Measurements from ENCODE around the gene ATP4B. TPM values are rescaled to one million over a fixed set of nuclear protein-coding genes. Genes with fewer than 3 reads are reported as not detected.

ATP4B gene
- total and polyA plus RNA-seq, 2 donors from 2014 or later, result 0.16 to 0.45 TPM

GRCh38 chr13:113645329-113645728, 12.7 kb downstream of the ATP4B start:
- Histone ChIP-seq H3K36me3 (ENCODE audit: control insufficient read depth in 2 of 3, insufficient read depth in 3 of 3, low read length in 3 of 3) (peaks cover 0 to 3% (median 0%) of the 10 kb centered on the region in 3 donors), H3K27ac (ENCODE audit: low read depth in 2 of 2, low read length in 2 of 2) (no peak overlapping the region), H3K4me3 (ENCODE audit: low read length in 3 of 3) (no peak overlapping the region), H3K9ac (ENCODE audit: low read length in 3 of 3) (no peak overlapping the region), H3K4me1 (ENCODE audit: control insufficient read depth in 2 of 3, insufficient read depth in 2 of 3, low read depth in 1 of 3, low read length in 3 of 3) (peaks cover 5 to 12% (median 9%) of the 10 kb centered on the region in 3 donors), H3K9me3 (ENCODE audit: control insufficient read depth in 2 of 3, insufficient read depth in 1 of 3, low read length in 3 of 3) (no peaks in the 10 kb centered on the region), H3K27me3 (ENCODE audit: control insufficient read depth, insufficient read depth, low read length) (no peaks in the 10 kb centered on the region)
- TF ChIP-seq CTCF (IDR thresholded peaks at IDR 0.05; ENCODE audit: borderline replicate concordance, extremely low read depth, insufficient read depth), result no peak
- FAIRE-seq (no peak), DNase-seq (no peak)
- intact Hi-C loops (cut with DNase I), result no loop called here

DNA sequence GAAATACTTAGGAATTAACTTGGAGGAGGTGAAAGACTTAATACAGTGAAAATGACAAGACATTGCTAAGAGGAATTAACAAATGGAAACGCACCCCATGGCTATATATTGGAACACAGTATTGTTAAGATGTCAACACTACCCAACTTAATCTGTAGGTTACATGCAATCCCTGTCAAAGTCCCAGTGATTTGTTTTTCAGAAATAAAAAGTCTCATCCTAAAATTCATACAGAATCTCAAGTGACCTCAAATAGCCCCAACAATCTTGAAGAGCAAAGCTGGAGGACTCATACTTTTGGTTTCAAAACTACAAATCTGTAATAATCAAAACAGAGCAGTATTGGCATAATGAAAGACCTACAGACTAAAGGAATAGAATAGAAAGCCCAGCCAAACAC, 13.2 kb downstream of the ATP4B start:
- TF ChIP-seq CTCF (IDR thresholded peaks at IDR 0.05; ENCODE audit: borderline replicate concordance, extremely low read depth, insufficient read depth), result no peak
- Histone ChIP-seq H3K27ac (ENCODE audit: low read depth in 2 of 2, low read length in 2 of 2) (no peak overlapping the region), H3K27me3 (ENCODE audit: control insufficient read depth, insufficient read depth, low read length) (no peaks in the 10 kb centered on the region), H3K9me3 (ENCODE audit: control insufficient read depth in 2 of 3, insufficient read depth in 1 of 3, low read length in 3 of 3) (no peaks in the 10 kb centered on the region), H3K36me3 (ENCODE audit: control insufficient read depth in 2 of 3, insufficient read depth in 3 of 3, low read length in 3 of 3) (peaks cover 0 to 7% (median 0%) of the 10 kb centered on the region in 3 donors), H3K4me1 (ENCODE audit: control insufficient read depth in 2 of 3, insufficient read depth in 2 of 3, low read depth in 1 of 3, low read length in 3 of 3) (peaks cover 5 to 12% (median 9%) of the 10 kb centered on the region in 3 donors), H3K4me3 (ENCODE audit: low read length in 3 of 3) (no peak overlapping the region), H3K9ac (ENCODE audit: low read length in 3 of 3) (no peak overlapping the region)
- intact Hi-C loops (cut with DNase I), result no loop called here
- FAIRE-seq (no peak), DNase-seq (no peak)

GRCh38 chr13:113643593-113643992, 14.4 kb downstream of the ATP4B start:
- no peak overlapping the region for H3K4me3 ChIP-seq (ENCODE audit: low read length in 3 of 3)
- peaks cover 0 to 12% (median 2%) of the 10 kb centered on the region in 3 donors for H3K36me3 ChIP-seq (ENCODE audit: control insufficient read depth in 2 of 3, insufficient read depth in 3 of 3, low read length in 3 of 3)
- DNase-seq (peak in 4 of 5 donors; percentile 28 to 78 (median 56)), FAIRE-seq (no peak)
- intact Hi-C loops (cut with DNase I), result no loop called here
- H3K27me3 ChIP-seq (ENCODE audit: control insufficient read depth, insufficient read depth, low read length), result no peaks in the 10 kb centered on the region
- no peak overlapping the region for H3K27ac ChIP-seq (ENCODE audit: low read depth in 2 of 2, low read length in 2 of 2)
- no peaks in the 10 kb centered on the region for H3K9me3 ChIP-seq (ENCODE audit: control insufficient read depth in 2 of 3, insufficient read depth in 1 of 3, low read length in 3 of 3)
- peaks cover 5 to 12% (median 9%) of the 10 kb centered on the region in 3 donors for H3K4me1 ChIP-seq (ENCODE audit: control insufficient read depth in 2 of 3, insufficient read depth in 2 of 3, low read depth in 1 of 3, low read length in 3 of 3)
- TF ChIP-seq CTCF (IDR thresholded peaks at IDR 0.05; ENCODE audit: borderline replicate concordance, extremely low read depth, insufficient read depth), result no peak
- no peak overlapping the region for H3K9ac ChIP-seq (ENCODE audit: low read length in 3 of 3)

- FAIRE-seq (no peak), DNase-seq (no peak)
- Histone ChIP-seq H3K9me3 (ENCODE audit: control insufficient read depth in 2 of 3, insufficient read depth in 1 of 3, low read length in 3 of 3) (no peaks in the 10 kb centered on the region), H3K9ac (ENCODE audit: low read length in 3 of 3) (no peak overlapping the region), H3K4me3 (ENCODE audit: low read length in 3 of 3) (no peak overlapping the region), H3K4me1 (ENCODE audit: control insufficient read depth in 2 of 3, insufficient read depth in 2 of 3, low read depth in 1 of 3, low read length in 3 of 3) (peaks cover 5 to 9% (median 8%) of the 10 kb centered on the region in 3 donors), H3K27me3 (ENCODE audit: control insufficient read depth, insufficient read depth, low read length) (no peaks in the 10 kb centered on the region), H3K27ac (ENCODE audit: low read depth in 2 of 2, low read length in 2 of 2) (no peak overlapping the region), H3K36me3 (ENCODE audit: control insufficient read depth in 2 of 3, insufficient read depth in 3 of 3, low read length in 3 of 3) (peaks cover 2 to 20% (median 6%) of the 10 kb centered on the region in 3 donors)
- no peak for TF ChIP-seq CTCF (IDR thresholded peaks at IDR 0.05; ENCODE audit: borderline replicate concordance, extremely low read depth, insufficient read depth)
- intact Hi-C loops (cut with DNase I), result no loop called here
Measured at GRCh38 chr13:113642563-113642962, 15.4 kb downstream of the ATP4B start.
